Uterus (tissue), 2 donors: ENCODE data around the gene SH3GL2.

Source experiments
- POLR2A ChIP-seq, 2 donors: fragments of 450-650 bp; IDR thresholded peaks; one replicate each; pipeline ENCODE4 v1.6.1; 2016; ENCODE audit warnings: antibody characterized with exemption in 2 of 2, mild to moderate bottlenecking in 1 of 2, moderate library complexity in 1 of 2
- TF ChIP-seq, protein P1 (sequence below), 4 experiments: fragments of 200-600 bp in 2 of 4; fragments of 450-650 bp in 2 of 4; sonication (generic) in 2 of 4; IDR thresholded peaks; one replicate each; pipeline ENCODE4 v1.5.1; 2016 to 2019; ENCODE audit warnings: antibody characterized with exemption in 4 of 4, mild to moderate bottlenecking in 2 of 4, moderate library complexity in 1 of 4

DNA sequence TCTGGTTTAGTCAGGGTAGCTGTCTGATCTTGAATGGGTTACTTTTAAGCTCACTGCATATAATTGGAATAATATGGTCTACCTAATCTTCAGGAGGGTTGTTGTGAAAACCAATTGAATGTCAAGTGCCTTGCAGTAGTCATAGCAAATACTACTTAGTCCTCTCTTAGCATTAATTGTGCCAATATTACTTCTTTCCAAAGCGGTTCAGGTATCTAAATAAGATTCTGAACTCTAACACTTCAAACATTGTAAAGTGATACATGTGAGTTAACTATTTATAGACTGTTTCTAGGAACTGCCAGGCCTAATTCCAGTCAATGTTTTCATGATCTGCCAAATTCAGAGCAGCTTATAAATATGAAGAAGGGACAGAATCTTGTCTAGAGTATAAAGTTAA lies 140.2 kb downstream of the SH3GL2 start:
- TF ChIP-seq, protein P1, sequence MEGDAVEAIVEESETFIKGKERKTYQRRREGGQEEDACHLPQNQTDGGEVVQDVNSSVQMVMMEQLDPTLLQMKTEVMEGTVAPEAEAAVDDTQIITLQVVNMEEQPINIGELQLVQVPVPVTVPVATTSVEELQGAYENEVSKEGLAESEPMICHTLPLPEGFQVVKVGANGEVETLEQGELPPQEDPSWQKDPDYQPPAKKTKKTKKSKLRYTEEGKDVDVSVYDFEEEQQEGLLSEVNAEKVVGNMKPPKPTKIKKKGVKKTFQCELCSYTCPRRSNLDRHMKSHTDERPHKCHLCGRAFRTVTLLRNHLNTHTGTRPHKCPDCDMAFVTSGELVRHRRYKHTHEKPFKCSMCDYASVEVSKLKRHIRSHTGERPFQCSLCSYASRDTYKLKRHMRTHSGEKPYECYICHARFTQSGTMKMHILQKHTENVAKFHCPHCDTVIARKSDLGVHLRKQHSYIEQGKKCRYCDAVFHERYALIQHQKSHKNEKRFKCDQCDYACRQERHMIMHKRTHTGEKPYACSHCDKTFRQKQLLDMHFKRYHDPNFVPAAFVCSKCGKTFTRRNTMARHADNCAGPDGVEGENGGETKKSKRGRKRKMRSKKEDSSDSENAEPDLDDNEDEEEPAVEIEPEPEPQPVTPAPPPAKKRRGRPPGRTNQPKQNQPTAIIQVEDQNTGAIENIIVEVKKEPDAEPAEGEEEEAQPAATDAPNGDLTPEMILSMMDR (IDR thresholded peaks at IDR 0.05) = no peak
- no peak for TF ChIP-seq POLR2A (IDR thresholded peaks at IDR 0.05)
